GM21447 (cell line): ENCODE measurements around the gene LMO3.

Experiments
- ATAC-seq: cut with Tn5 transposase; IDR thresholded peaks from one replicate; pipeline ENCODE4 v1.9.1; 2021; ENCODE audit not compliant: unreplicated experiment

LMO3 gene

GRCh38 chr12:16602412-16602811, 3.5 kb downstream of the LMO3 start:
- no peak for ATAC-seq

- ATAC-seq: no peak
Measured at GRCh38 chr12:16600525-16600924, 5.4 kb downstream of the LMO3 start.

GRCh38 chr12:16599081-16599480, 6.9 kb downstream of the LMO3 start:
- no peak for ATAC-seq

GRCh38 chr12:16594797-16595196, 11.2 kb downstream of the LMO3 start:
- no peak for ATAC-seq

- no peak for ATAC-seq
Measured at GRCh38 chr12:16593546-16593945, 12.4 kb downstream of the LMO3 start.

- ATAC-seq: no peak
Measured at GRCh38 chr12:16590645-16591044, 15.3 kb downstream of the LMO3 start.

- no peak for ATAC-seq
Measured at GRCh38 chr12:16588812-16589211, 17.1 kb downstream of the LMO3 start.

GRCh38 chr12:16587514-16587913, 18.4 kb downstream of the LMO3 start:
- ATAC-seq: no peak

- ATAC-seq: no peak
Measured at GRCh38 chr12:16587110-16587453, 18.9 kb downstream of the LMO3 start.

- no peak for ATAC-seq
Measured at GRCh38 chr12:16586350-16587109, 19.4 kb downstream of the LMO3 start.

GRCh38 chr12:16585781-16586180, 20.2 kb downstream of the LMO3 start:
- no peak for ATAC-seq

GRCh38 chr12:16583969-16584745, 21.8 kb downstream of the LMO3 start:
- ATAC-seq: no peak

GRCh38 chr12:16581416-16581815, 24.5 kb downstream of the LMO3 start:
- ATAC-seq: no peak

GRCh38 chr12:16579041-16579440, 26.9 kb downstream of the LMO3 start:
- no peak for ATAC-seq

GRCh38 chr12:16573398-16574077, 32.4 kb downstream of the LMO3 start:
- ATAC-seq: no peak

- no peak for ATAC-seq
Measured at GRCh38 chr12:16568873-16569272, 37.1 kb downstream of the LMO3 start.

- no peak for ATAC-seq
Measured at GRCh38 chr12:16564675-16565074, 41.3 kb downstream of the LMO3 start.

- ATAC-seq: no peak
Measured at GRCh38 chr12:16563504-16563903, 42.5 kb downstream of the LMO3 start.

GRCh38 chr12:16562921-16563320, 43.0 kb downstream of the LMO3 start:
- no peak for ATAC-seq

GRCh38 chr12:16562435-16562834, 43.5 kb downstream of the LMO3 start:
- ATAC-seq: no peak

GRCh38 chr12:16560273-16560672, 45.7 kb downstream of the LMO3 start:
- no peak for ATAC-seq

GRCh38 chr12:16555630-16556029, 50.3 kb downstream of the LMO3 start:
- no peak for ATAC-seq
